ENCODE data around the gene SCYL2.

The SCYL2 gene

DNA sequence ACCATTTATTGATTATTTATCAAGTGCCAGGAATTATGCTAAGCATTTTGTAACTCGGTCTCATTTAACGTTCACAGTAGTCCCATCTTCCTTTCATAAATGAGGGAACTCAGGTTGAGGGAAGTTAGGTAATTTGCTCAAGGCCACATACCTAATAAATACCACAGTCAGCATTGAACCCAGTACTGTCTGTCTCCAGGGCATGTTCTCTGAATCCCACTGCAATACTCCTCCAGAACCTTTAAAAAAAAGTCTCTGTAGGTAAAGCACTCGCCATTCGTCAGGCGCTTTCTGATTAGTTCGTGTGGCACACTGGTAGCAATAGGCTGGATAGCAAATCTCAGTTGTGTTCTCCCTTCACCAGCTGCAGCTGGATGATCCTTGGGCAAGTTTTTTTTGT lies 104.2 kb downstream of the SCYL2 start:
- DNase-seq (ENCODE audit: low read depth in 2 of 3, low spot score in 2 of 3), result no peak

DNA sequence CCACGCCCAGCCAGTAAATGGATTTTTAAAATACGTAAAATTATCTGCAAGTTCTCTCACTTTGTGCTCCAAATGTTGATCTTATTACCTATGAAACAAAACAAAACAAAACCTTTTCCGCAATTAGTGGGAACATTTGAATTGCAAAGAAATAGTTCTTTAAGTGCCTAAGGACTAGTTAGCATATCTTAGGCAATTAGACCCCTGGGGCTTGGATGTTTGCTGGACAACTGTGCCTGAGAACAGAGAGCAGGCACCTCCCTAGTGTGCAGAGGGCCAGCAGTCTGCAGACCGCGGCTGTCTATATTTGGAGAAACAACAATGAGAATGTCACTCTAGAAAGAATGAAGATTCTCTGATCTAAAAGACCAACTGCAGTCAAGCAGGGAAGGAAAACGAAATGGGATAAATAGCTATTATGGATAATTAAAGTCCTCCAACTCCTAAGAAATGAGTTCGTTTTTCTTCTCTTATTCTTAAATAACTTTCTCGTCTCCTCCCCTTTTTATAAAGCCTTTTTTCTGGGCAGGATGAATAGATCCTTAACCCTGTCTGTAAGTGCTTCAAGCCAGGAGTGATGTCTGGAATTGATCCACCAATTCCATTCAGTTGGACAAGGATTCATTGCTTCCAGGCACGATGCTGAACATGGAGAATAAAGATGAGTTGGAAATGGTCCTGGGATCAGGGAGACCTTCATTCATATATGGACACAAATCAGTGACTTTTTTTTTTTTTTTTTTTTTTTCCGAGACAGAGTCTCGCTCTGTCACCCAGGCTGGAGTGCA lies 106.1 kb downstream of the SCYL2 start:
- no peak for DNase-seq (ENCODE audit: low read depth in 2 of 3, low spot score in 2 of 3)

GRCh38 chr12:100375038-100375735 lies 108.2 kb downstream of the SCYL2 start:
- DNase-seq (ENCODE audit: low read depth in 2 of 3, low spot score in 2 of 3), result no peak

- DNase-seq (ENCODE audit: low read depth in 2 of 3, low spot score in 2 of 3), result no peak
Observed at GRCh38 chr12:100376161-100376560, 109.2 kb downstream of the SCYL2 start.

GRCh38 chr12:100381379-100381778 lies 114.4 kb downstream of the SCYL2 start:
- no peak for DNase-seq (ENCODE audit: low read depth in 2 of 3, low spot score in 2 of 3)

DNA sequence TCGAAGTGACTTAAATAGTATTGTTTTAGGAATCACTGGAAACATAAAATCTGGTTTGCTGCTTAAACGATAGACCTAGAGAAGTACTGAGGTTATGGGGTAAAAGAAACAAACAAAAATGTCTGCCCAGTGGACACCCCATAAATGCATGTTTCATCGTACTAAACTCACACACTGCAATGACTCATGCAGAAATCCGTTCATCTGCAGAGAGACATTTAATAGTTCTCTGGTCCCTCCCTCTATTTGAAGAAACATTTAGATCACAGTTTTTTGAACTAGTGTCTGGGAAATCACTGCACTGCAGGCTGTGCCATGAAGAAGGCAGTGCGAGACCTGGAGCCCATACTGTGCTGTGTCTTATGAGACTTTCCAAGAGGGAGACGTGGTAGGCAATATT lies 115.4 kb downstream of the SCYL2 start:
- no peak for DNase-seq (ENCODE audit: low read depth in 2 of 3, low spot score in 2 of 3)

DNA sequence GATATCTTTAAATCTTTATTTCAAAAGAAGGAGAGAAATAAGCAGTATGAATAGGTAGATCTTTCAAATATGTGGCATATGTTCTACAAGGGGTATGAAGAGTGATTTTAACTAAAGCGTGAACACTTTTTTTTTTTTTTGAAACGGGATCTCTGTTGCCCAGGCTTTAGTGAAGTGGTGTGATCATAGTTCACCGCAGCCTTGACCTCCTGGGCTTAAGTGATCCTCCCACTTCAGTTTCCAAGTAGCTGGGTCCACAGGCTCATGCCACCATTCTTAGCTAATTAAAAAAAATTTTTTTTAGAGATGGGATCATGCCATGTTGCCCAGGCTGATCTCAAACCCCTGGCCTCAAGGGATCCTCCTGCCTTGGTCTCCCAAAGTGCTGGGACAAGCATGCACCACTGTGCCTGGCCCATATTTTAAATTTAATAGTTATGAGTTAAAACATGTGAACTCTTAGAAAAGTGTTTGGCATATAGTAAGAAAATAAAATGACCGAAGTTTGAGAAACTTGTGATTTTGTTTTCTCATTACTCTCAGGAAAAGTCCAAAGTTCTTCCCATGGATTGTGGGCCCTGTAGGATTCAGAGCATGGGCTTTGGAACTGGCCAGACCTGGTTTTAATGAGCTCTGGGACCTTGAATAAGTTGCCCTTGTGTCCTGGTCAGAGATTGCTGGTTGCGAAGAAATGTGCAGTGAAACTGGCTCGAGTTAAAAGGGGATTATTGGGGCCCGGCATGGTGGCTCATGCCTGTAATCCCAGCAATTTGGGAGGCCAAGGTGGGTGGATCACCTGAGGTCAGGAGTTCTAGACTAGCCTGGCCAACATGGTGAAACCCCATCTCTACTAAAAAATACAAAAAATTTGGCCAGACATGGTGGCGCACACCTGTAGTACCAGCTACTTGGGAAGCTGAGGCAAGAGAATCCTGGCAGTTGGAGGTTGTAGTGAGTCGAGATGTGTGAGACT lies 116.9 kb downstream of the SCYL2 start:
- no peak for DNase-seq (ENCODE audit: low read depth in 2 of 3, low spot score in 2 of 3)

DNA sequence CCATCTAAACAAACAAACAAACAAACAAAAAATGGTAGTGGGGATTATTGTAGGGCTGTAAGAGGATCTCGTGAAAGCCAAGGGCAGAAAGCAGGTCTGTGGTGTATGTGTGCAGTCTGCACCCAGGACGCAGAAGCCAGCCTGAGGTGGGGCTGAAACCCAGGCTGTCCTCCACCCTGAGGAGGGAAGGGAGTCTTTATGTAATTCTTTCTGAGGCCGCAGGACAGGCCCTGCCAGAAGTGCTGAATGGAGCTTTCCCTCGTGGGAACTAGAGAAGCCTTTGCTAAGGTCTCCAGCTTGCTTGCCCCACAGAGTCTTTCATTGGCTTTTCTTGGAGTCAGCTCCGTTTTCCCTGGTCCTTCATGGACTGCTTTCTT lies 117.6 kb downstream of the SCYL2 start:
- DNase-seq (ENCODE audit: low read depth in 2 of 3, low spot score in 2 of 3), result no peak

- no peak for DNase-seq (ENCODE audit: low read depth in 2 of 3, low spot score in 2 of 3)
Observed at GRCh38 chr12:100388382-100388781, 121.4 kb downstream of the SCYL2 start.

Measured in activated CD8-positive, alpha-beta memory T cell treated with anti-CD3 and anti-CD28 coated beads for 48 hours (primary cell).